GM12873 (cell line): ENCODE measurements around the gene VPS25.

ENCODE experiments used
- TF ChIP-seq, protein P1 (sequence below): IDR thresholded peaks from 2 replicates; pipeline ENCODE4 v1.5.1; 2012; ENCODE audit warnings: low read depth, mild to moderate bottlenecking, moderate library complexity, low read length, control low read depth; ENCODE audit not compliant: insufficient read depth; ENCODE audit errors: missing control alignments

Gene VPS25

DNA sequence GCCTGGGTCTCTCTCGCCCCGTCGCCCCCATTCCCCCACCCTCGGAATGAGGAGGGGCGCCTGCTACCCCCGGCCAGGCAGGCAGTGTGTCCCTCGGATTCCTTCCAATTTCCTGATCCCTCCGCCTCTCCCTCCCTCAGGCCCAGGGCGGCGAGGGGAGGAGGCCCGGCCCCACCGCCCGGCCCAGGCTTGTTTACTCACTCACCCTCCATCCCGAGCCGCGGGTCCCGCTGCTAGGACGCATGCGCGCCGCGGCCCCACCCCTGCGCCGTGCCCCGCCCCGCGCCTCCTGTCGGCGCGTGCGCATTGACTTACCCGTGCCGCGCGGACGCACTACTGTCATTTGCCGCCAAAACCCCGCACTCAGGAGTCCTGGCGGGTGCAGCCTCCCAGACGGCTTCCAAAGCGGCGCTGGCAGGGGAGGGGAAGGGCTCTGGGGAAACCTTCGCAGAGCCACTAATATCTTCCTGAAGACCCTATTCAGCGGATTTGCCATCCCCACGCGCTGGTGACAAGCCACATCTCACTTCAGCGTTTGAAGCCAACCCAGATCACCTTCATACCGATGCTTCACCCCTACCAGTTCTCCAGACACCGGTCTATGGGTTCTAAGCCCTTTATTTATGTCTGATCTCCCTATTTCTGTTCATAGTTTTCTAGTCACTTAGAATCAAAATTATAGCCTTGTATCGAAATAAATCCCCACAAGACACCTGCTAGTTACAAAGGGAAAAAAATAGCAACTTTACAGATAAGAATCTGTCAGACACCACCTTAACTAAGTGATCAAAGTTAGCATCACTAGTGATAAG lies 28.2 kb upstream of the VPS25 start, which contains the start of gene EZH1:
Gene EZH1, minus strand, starts transcription at position 235 of the 812 bp plus-strand sequence. CDS start 16,099 bp downstream, outside the sequence.
- TF ChIP-seq, protein P1, sequence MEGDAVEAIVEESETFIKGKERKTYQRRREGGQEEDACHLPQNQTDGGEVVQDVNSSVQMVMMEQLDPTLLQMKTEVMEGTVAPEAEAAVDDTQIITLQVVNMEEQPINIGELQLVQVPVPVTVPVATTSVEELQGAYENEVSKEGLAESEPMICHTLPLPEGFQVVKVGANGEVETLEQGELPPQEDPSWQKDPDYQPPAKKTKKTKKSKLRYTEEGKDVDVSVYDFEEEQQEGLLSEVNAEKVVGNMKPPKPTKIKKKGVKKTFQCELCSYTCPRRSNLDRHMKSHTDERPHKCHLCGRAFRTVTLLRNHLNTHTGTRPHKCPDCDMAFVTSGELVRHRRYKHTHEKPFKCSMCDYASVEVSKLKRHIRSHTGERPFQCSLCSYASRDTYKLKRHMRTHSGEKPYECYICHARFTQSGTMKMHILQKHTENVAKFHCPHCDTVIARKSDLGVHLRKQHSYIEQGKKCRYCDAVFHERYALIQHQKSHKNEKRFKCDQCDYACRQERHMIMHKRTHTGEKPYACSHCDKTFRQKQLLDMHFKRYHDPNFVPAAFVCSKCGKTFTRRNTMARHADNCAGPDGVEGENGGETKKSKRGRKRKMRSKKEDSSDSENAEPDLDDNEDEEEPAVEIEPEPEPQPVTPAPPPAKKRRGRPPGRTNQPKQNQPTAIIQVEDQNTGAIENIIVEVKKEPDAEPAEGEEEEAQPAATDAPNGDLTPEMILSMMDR = no peak

DNA sequence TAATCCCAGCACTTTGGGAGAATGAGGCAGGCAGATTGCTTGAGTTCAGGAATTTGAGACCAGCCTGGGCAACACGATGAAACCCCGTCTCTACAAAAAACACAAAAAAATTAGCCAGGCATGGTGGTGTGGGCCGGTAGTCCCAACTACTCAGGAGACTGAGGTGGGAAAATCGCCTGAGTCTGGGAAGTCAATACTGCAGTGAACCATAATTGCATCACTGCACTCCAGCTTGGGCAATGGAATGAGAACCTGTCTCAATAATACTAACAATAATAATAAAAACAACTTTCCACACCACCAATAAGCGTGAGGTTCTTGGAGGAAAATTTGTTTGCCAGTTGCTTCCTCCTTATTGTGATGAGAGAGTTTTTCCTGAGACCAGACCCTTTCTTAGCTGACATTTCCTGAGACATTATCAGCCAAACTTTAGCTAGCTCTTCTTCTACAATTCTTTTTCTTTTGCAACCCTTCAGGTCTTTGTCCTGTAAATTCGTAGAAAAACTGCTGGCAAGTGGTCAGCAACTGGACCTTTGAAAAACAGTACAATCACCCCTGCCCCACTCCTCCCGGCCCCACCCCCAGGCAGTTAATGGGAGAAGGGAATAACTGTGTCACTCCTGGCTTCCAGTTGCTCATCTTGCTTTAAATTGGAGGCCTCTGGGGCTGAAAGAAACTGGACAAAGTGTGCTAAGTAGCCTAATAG lies 24.9 kb upstream of the VPS25 start:
- TF ChIP-seq, protein P1 = no peak

DNA sequence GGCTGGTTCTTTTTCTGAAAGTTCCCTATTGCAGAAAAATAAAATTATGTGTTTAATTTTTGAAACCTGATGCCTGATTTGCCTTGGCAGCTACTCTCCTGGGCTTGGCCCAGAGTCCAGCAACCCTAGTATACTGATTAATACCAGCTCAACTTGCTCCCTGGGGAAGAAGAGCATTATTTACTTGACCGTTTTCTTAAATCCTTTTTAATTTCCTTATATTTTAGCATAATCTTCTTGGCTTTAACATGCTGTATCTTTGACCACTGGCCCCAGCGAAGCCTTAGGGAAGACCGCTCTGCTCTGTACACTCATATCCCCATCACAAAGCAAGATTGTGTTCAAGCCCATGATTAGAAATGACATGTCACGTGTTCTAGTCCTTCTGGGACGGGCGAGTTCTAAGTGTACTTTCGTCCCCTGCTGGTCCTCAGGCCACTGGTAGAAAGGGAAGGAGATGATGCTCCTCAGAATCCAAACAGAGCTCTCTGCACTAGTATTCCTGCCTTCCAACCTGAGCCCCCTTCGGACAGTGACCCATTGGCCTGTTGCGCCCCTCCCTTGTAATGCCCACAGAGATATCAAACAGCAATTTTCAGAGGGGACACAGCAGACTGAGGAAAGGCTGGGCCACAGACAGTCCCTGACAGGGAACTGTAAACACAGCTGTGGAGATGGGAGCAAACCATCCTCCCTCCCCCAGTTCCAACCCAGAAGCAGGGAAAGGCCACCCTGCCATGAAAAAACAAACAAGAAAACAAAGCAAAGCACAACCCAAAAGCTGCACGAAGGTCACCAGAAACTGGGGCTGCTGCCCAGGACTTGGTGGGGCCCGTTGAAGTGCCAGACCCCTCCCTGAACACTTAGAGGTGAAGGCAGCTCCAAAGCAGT lies 24.1 kb upstream of the VPS25 start:
- TF ChIP-seq, protein P1 = no peak

DNA sequence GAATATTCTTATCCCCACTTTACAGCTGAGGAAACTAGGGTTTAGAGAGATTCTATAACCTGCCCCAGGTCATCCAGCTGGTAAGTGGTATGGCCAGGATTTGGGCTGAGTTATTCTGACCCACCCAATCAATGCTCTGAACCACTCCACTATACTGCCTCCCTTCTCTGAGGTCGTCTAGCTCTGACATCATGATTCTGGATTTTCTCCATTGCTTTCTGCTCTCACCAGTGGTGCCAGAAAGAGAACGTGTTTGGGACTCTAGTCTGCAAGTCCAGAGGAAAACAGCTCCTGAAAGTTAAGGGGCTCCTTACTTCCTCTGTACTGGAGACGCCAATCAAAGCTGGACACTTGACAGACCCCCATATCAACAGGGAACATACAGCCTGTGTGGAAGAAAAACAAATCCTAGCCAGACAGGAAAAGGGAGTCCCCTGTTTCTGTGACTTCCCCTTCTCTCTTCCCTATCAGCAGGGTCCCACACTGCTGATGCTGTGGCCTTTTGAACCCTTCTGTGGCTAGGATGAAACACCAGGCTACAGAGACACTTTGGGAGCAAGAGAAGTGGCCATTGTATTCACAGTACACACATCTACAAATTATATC lies 22.4 kb upstream of the VPS25 start:
- TF ChIP-seq, protein P1 = no peak

DNA sequence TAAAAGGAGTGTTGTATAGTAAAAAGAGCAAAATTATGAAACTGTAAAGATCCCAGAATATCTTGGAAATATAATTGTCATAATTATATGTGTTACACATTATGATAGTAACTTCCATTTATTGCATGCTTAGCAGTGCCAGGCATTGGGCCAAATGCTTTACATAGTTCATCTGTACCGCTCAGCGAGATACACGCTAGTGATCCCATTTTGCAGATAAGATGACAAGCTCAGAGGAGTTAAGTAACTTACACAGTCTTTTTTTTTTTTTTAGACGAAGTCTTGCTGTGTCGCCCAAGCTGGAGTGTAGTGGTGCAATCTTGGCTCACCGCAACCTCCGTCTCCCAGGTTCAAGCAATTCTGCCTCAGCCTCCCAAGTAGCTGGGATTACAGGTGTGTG lies 21.6 kb upstream of the VPS25 start:
- TF ChIP-seq, protein P1 = no peak

DNA sequence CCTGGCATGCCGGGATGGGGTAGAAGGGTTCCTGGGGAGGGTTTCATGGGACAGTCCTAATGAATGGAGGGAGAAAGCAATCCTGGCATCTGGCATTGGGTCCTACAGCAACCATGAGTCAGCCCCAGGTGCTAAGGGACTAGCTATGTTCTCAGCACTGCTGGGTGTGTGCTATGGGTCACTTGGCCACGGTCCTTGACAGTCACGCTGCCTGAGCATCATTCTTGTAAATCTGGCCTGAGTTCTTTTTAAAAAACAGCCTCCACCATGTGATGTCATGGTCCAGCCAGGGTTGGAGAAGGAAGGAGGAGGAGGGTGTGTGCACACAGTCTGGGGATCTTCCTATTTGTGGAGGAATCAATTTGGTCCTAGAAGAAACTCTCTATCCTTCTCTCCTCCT lies 18.5 kb upstream of the VPS25 start:
- TF ChIP-seq, protein P1 = no peak
